Mammary epithelial cell (primary cell): ENCODE results near the gene AGA.

Experiments used
- CTCF ChIP-seq, 2 donors: IDR thresholded peaks in 1 of 2; conservative IDR thresholded peaks in 1 of 2; 2 replicates each; pipeline ENCODE4 v1.5.1; 2011 to 2012; ENCODE audit warnings: inconsistent platforms in 2 of 2, low read length in 2 of 2, mild to moderate bottlenecking in 2 of 2, control low read depth in 1 of 2, low read depth in 1 of 2; ENCODE audit not compliant: insufficient read depth in 1 of 2; ENCODE audit errors: extremely low read depth in 1 of 2
- EZH2 ChIP-seq: IDR thresholded peaks from 2 replicates; pipeline ENCODE4 v1.6.1; 2012; ENCODE audit warnings: low read length, inconsistent platforms, borderline replicate concordance

- TF ChIP-seq EZH2 (no peak), CTCF (conservative IDR thresholded peaks at IDR 0.05 in 1 of 2, IDR thresholded peaks at IDR 0.05 in 1 of 2; ENCODE audit: extremely low read depth in 1 of 2, insufficient read depth in 1 of 2, low read depth in 1 of 2, low read length in 2 of 2) (no peak)
Observed at GRCh38 chr4:177405508-177405907, 36.7 kb downstream of the AGA start.
